Mesothelial cell of epicardium (in vitro differentiated cells): Measurements from ENCODE around the gene TBC1D22A. TPM values are rescaled to one million over a fixed set of nuclear protein-coding genes. Genes with fewer than 3 reads are reported as not detected.
A peak's percentile ranks its signal among the peaks of the same experiment; 100 is the strongest.

ENCODE experiments used
- DNase-seq, 2 experiments: peaks; one replicate each; pipeline ENCODE4 v3.0.0; 2021; ENCODE audit warnings: low spot score in 2 of 2; ENCODE audit not compliant: unreplicated experiment in 2 of 2
- H3K27ac Mint-ChIP-seq: 2 replicates; pipeline ENCODE4 v1.8.0; 2021; ENCODE audit warnings: mixed read lengths
- H3K27me3 Mint-ChIP-seq: 2 replicates; pipeline ENCODE4 v1.8.0; 2021; ENCODE audit warnings: low read depth, mixed read lengths
- H3K36me3 Mint-ChIP-seq: 2 replicates; pipeline ENCODE4 v1.8.0; 2021; ENCODE audit warnings: mixed read lengths
- H3K4me1 Mint-ChIP-seq: 2 replicates; pipeline ENCODE4 v1.8.0; 2021; ENCODE audit warnings: mixed read lengths
- H3K4me3 Mint-ChIP-seq: 2 replicates; pipeline ENCODE4 v1.8.0; 2021; ENCODE audit warnings: mild to moderate bottlenecking, moderate library complexity, mixed read lengths
- H3K9me3 Mint-ChIP-seq: 2 replicates; pipeline ENCODE4 v1.8.0; 2021; ENCODE audit warnings: mixed read lengths
- CTCF ChIP-seq: fragments of 200-600 bp; sonication (generic); IDR thresholded peaks from one replicate; pipeline ENCODE4 v1.5.0; 2021; ENCODE audit warnings: antibody characterized with exemption; ENCODE audit not compliant: unreplicated experiment
- total RNA-seq: library from RNA; stranded (reverse); gene quantifications from 3 replicates; pipeline ENCODE4 v1.2.1, GENCODE V29; 2021

TBC1D22A gene
- total RNA-seq, 1 donor from 2014 or later = 26.6 TPM

- no peak for TF ChIP-seq CTCF
- Mint-ChIP-seq H3K27ac (peak overlapping the region; percentile 75), H3K4me3 (no peak overlapping the region), H3K27me3 (no peaks in the 10 kb centered on the region), H3K4me1 (peaks cover 32% of the 10 kb centered on the region), H3K36me3 (peaks cover 12% of the 10 kb centered on the region), H3K9me3 (no peaks in the 10 kb centered on the region)
- DNase-seq = no peak
These were observed 174.0 kb downstream of the TBC1D22A start for GRCh38 chr22:46936378-46936903.

DNA sequence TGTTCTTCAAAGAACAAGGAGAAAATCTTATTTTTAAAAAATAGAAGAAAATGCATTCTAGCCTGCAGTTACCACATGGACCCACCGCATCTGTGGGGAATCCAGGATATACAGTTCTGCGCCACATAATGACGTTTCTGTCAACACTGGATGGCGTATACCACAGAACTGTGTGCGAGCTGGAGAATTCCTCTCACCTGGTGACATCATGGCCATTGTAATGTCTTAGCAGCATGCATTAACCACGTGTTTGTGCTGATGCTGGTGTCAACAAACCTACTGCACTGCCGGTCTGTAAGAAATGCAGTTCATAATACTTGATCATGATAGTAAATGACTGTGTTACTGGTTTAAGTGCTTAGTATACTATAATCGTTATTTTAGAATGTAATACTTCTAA is 174.7 kb downstream of the TBC1D22A start:
- no peak overlapping the region for H3K27ac Mint-ChIP-seq
- H3K4me1 Mint-ChIP-seq = peaks cover 32% of the 10 kb centered on the region

DNA sequence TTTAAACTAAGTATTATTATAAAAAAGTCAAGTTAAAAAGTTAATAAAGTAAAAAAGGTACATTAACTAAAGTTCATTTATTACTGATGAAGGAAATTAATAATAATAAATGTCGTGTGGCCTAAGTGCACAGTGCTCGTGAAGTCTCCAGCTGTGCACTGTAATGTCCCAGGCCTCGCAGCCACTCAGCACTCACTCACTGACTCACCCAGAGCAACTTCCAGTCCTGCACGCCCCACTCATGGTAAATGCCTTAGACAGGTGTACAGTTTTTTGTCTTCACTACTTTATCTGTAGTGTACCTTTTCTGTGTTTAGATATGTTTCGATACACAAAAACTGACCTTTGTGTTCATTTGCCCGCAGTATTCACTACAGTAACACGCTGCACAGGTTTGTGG is 175.5 kb downstream of the TBC1D22A start:
- no peak for DNase-seq
- Mint-ChIP-seq H3K27ac (no peak overlapping the region), H3K4me3 (no peak overlapping the region), H3K4me1 (peaks cover 32% of the 10 kb centered on the region), H3K36me3 (peaks cover 6% of the 10 kb centered on the region), H3K9me3 (no peaks in the 10 kb centered on the region), H3K27me3 (no peaks in the 10 kb centered on the region)
- no peak for TF ChIP-seq CTCF

More for the DNA sequence above, 174.7 kb downstream of the TBC1D22A start:
- no peak for TF ChIP-seq CTCF
- Mint-ChIP-seq H3K36me3 (peaks cover 5% of the 10 kb centered on the region), H3K4me3 (no peak overlapping the region), H3K27me3 (no peaks in the 10 kb centered on the region), H3K9me3 (no peaks in the 10 kb centered on the region)
- no peak for DNase-seq

- H3K4me3 Mint-ChIP-seq = no peak overlapping the region
- no peak for TF ChIP-seq CTCF
- DNase-seq = no peak
- no peaks in the 10 kb centered on the region for H3K27me3 Mint-ChIP-seq
- peaks cover 2% of the 10 kb centered on the region for H3K4me1 Mint-ChIP-seq
- no peak overlapping the region for H3K27ac Mint-ChIP-seq
- peaks cover 13% of the 10 kb centered on the region for H3K36me3 Mint-ChIP-seq
- peaks cover 6% of the 10 kb centered on the region for H3K9me3 Mint-ChIP-seq
These were observed 179.7 kb downstream of the TBC1D22A start for GRCh38 chr22:46941968-46942798.

DNA sequence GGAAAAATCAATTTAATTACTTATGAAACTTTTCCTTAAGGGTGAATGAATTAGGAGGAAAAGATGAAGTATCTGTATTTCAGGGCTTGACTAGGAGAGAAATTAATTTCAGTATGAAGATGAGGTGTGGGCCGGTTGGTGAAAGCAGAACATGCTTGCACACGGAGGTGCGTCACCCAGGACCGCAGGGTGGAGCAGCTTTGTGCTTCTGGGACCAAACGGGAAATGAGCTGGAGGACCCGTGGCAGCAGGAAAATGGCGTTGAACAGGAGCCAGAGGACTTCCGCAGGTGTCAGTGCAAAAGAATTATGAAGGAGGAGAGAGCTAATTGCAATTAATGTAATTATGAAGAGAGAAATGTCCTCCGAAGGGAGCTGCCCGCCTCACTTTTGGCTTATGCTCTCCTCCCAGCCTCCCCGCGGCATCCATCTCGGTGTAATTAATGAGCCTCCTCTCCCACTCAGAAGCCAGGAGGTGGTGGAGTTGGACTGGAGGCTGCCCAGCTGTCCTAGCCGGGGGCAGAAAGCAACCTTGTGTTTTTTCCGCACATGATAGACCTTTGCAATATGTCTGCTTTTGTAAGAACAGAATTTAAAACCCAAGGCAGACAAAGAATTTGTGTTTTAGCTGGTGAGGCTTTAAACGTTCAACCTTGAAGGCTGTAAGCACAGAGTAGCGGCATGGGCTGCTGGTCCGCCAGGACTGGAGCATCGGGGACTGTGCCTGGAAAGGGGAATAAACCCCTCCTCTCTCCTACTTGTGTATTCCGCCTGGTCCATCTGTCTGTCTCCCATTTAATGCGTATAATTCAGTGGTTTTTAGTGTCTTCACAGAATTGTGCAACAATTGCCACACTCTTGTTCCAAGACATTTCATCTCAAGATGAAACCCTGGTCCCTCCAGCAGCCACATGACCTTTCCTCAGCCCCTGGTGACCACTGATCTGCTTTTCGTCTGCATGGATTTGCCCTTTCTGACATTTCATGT is 180.6 kb downstream of the TBC1D22A start:
- no peaks in the 10 kb centered on the region for H3K27me3 Mint-ChIP-seq

More for the DNA sequence above, 180.6 kb downstream of the TBC1D22A start:
- H3K36me3 Mint-ChIP-seq = peaks cover 13% of the 10 kb centered on the region
- H3K4me3 Mint-ChIP-seq = no peak overlapping the region
- no peak for TF ChIP-seq CTCF
- peaks cover under 1% of the 10 kb centered on the region for H3K4me1 Mint-ChIP-seq
- H3K9me3 Mint-ChIP-seq = peaks cover 6% of the 10 kb centered on the region
- no peak overlapping the region for H3K27ac Mint-ChIP-seq
- DNase-seq = no peak
